ENCODE measurements around the gene SDR42E1. TPM values are rescaled to one million over a fixed set of nuclear protein-coding genes. Genes with fewer than 3 reads are reported as not detected.

The SDR42E1 gene
- total and polyA plus RNA-seq, 2 of the 8 experiments (the other 6 are each of a cell fraction or from before 2014, with no cell fraction given) = 0.03 TPM; not detected in 1

DNA sequence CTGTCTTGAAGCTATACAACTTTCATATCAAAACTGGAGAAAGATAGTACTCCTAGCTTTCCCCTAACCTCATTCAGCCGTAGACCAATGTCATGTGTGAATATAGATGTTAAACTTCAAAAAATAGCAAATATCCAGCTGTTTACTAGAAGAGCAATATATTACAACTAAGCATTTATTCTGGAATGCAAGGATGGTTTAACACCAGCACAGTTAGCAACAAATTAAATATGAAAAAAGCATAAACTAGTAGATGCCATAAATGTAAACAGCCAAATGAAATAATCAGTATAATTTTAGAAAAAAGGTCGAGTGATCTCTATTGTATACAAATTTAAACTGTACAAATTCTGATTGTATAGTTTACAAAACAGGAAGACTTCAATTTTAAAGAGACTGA is 59.7 kb downstream of the SDR42E1 start:
- 86% methylated on average over 2 of the region's 2 CpGs; no CpG with 5 or more reads in 1 of the 2 experiments for WGBS, 2 experiments (ENCODE audit: extremely low coverage in 1 of 2, insufficient coverage in 1 of 2, insufficient read length in 1 of 2, insufficient replicate concordance in 2 of 2, low coverage in 1 of 2, low lambda C conversion rate in 2 of 2, missing lambda C conversion rate in 1 of 2)
- H3K23ac ChIP-seq (ENCODE audit: insufficient read length) = no peak overlapping the region
- no peak for DNase-seq (ENCODE audit: low read depth in 1 of 2, low spot score in 2 of 2)
- no peaks in the 10 kb centered on the region for H3K4me1 ChIP-seq (replicated peaks in 1 of 4; ENCODE audit: control insufficient read depth in 3 of 4, insufficient read depth in 4 of 4, low read length in 3 of 4)
- H3K23me2 ChIP-seq (ENCODE audit: low read depth, low read length) = no peaks in the 10 kb centered on the region
- no peak overlapping the region for H3K27ac ChIP-seq (ENCODE audit: low read depth, low read length)
- H3K56ac ChIP-seq (replicated peaks; ENCODE audit: insufficient read length, low read depth, low read length) = no peak overlapping the region
- no peak overlapping the region for H2BK12ac ChIP-seq (ENCODE audit: low read depth, low read length)
- no peak overlapping the region for H2BK5ac ChIP-seq (ENCODE audit: low read depth, low read length)
- ChIA-PET POLR2A (ENCODE audit: partially characterized antibody) (no interaction called here), CTCF (ENCODE audit: partially characterized antibody) (interaction anchor here (0.6 to 2.7 kb wide), 4 partner anchors 8 to 271 kb away, joined by 3 to 9 read pairs (median 4); no protein-coding TSS in a partner anchor)
- H4K8ac ChIP-seq (ENCODE audit: extremely low read depth, insufficient read depth, low read length) = no peak overlapping the region
- no peak overlapping the region for H3K9ac ChIP-seq (replicated peaks in 1 of 4; ENCODE audit: extremely low read depth in 1 of 4, low read depth in 3 of 4, low read length in 3 of 4)
- H2AFZ ChIP-seq (ENCODE audit: low read length) = no peak overlapping the region
- no peak overlapping the region for H4K91ac ChIP-seq (replicated peaks; ENCODE audit: insufficient read length, low read length)
- H3K18ac ChIP-seq (ENCODE audit: extremely low read depth, low read length) = no peak overlapping the region
- no peak overlapping the region for H4K5ac ChIP-seq (ENCODE audit: insufficient read length, low read depth, low read length)
- no peaks in the 10 kb centered on the region for H3K9me3 ChIP-seq (ENCODE audit: insufficient read depth in 2 of 2, low read depth in 1 of 2, low read length in 1 of 2)
- no peak overlapping the region for H3K4ac ChIP-seq (replicated peaks; ENCODE audit: insufficient read length, low read depth, low read length)
- no peak overlapping the region for H3K4me2 ChIP-seq (ENCODE audit: insufficient read depth in 1 of 2, low read depth in 2 of 2, low read length in 2 of 2)
- no peaks in the 10 kb centered on the region for H3K79me1 ChIP-seq (ENCODE audit: low read depth, low read length)
- no peak overlapping the region for H3K14ac ChIP-seq (ENCODE audit: insufficient read length)
- no peak overlapping the region for H2BK20ac ChIP-seq (ENCODE audit: low read length)
- no peaks in the 10 kb centered on the region for H3K79me2 ChIP-seq (ENCODE audit: control insufficient read depth in 1 of 2, insufficient read depth in 2 of 2, low read length in 2 of 2)
- no peak overlapping the region for H3K4me3 ChIP-seq (ENCODE audit: extremely low read depth in 1 of 4, insufficient read depth in 2 of 4, low read depth in 3 of 4, low read length in 4 of 4)
- FAIRE-seq = no peak
- H2BK15ac ChIP-seq (ENCODE audit: low read length) = no peak overlapping the region
- H3K27me3 ChIP-seq (replicated peaks in 1 of 4; ENCODE audit: control insufficient read depth in 3 of 4, extremely low read depth in 1 of 4, insufficient read depth in 3 of 4, low read length in 3 of 4) = no peaks in the 10 kb centered on the region; a peak in 1 of 7 replicates
- no peak overlapping the region for H2BK120ac ChIP-seq (replicated peaks; ENCODE audit: low read depth, low read length)
- no peaks in the 10 kb centered on the region for H3K36me3 ChIP-seq (ENCODE audit: control insufficient read depth in 2 of 4, insufficient read depth in 4 of 4, low read length in 3 of 4)
- TF ChIP-seq SRF (IDR thresholded peaks at IDR 0.05; ENCODE audit: low read depth, low read length) = no peak
- no peak for TF ChIP-seq SUZ12 (IDR thresholded peaks at IDR 0.05; ENCODE audit: low read length)
- TF ChIP-seq SP2 (IDR thresholded peaks at IDR 0.05; ENCODE audit: low read length) = no peak
- no peak for TF ChIP-seq RBBP5 (IDR thresholded peaks at IDR 0.05; ENCODE audit: borderline replicate concordance, low read depth, low read length)
- TF ChIP-seq CHD1 (IDR thresholded peaks at IDR 0.05; ENCODE audit: low read depth, low read length) = no peak
- TF ChIP-seq TAF1 (IDR thresholded peaks at IDR 0.05; ENCODE audit: low read depth, low read length) = no peak
- TF ChIP-seq PHF8 (conservative IDR thresholded peaks at IDR 0.05; ENCODE audit: low read depth, low read length) = no peak
- TF ChIP-seq SIX5 (IDR thresholded peaks at IDR 0.05; ENCODE audit: low read depth, low read length) = no peak
- no peak for TF ChIP-seq EGR1 (IDR thresholded peaks at IDR 0.05; ENCODE audit: borderline replicate concordance, low read depth, low read length)
- no peak for TF ChIP-seq SP4 (IDR thresholded peaks at IDR 0.05; ENCODE audit: low read length)
- no peak for TF ChIP-seq EZH2 (IDR thresholded peaks at IDR 0.05; ENCODE audit: low read depth, low read length, severe bottlenecking)
- TF ChIP-seq ASH2L (IDR thresholded peaks at IDR 0.05; ENCODE audit: low read length) = no peak
- TF ChIP-seq TBP (IDR thresholded peaks at IDR 0.05; ENCODE audit: low read depth, low read length) = no peak
- no peak for TF ChIP-seq CBX5 (IDR thresholded peaks at IDR 0.05; ENCODE audit: low read depth, low read length)
- no peak overlapping the region for H2AK5ac ChIP-seq (ENCODE audit: low read depth, low read length)
- no peaks in the 10 kb centered on the region for H4K20me1 ChIP-seq (replicated peaks in 1 of 2; ENCODE audit: control insufficient read depth in 1 of 2, insufficient read depth in 2 of 2, low read length in 2 of 2)

Measured in H1 (cell line).